NCI-H128 (cell line): ENCODE data around the gene FAM47E.

Source experiments
- DNase-seq: peaks from one replicate; lab custom pipeline; 2025; ENCODE audit not compliant: unreplicated experiment; lab: John Stamatoyannopoulos, UW

Gene FAM47E

GRCh38 chr4:76298227-76298626, 46.7 kb downstream of the FAM47E start:
- no peak for DNase-seq

GRCh38 chr4:76300012-76300411, 48.5 kb downstream of the FAM47E start:
- no peak for DNase-seq

- DNase-seq: peak; percentile 17
Measured at GRCh38 chr4:76301068-76301774, 49.7 kb downstream of the FAM47E start.

- DNase-seq: no peak
Measured at GRCh38 chr4:76301775-76302162, 50.2 kb downstream of the FAM47E start.

GRCh38 chr4:76302826-76303438, 51.4 kb downstream of the FAM47E start:
- no peak for DNase-seq

GRCh38 chr4:76305033-76305687, 53.6 kb downstream of the FAM47E start:
- DNase-seq: no peak

GRCh38 chr4:76305971-76306881, 54.7 kb downstream of the FAM47E start, which contains the start of gene STBD1:
STBD1 (plus strand) TSS chr4:76306733; CDS start chr4:76306770, 37 bp downstream.
- DNase-seq: no peak

GRCh38 chr4:76306882-76307659, 55.5 kb downstream of the FAM47E start:
- no peak for DNase-seq

GRCh38 chr4:76307660-76308014, 56.1 kb downstream of the FAM47E start:
- no peak for DNase-seq

- DNase-seq: no peak
Measured at GRCh38 chr4:76308548-76308947, 57.0 kb downstream of the FAM47E start.

- no peak for DNase-seq
Measured at GRCh38 chr4:76309939-76310550, 58.5 kb downstream of the FAM47E start.

- no peak for DNase-seq
Measured at GRCh38 chr4:76310683-76311082, 59.2 kb downstream of the FAM47E start.

- no peak for DNase-seq
Measured at GRCh38 chr4:76311896-76312331, 60.4 kb downstream of the FAM47E start.

- DNase-seq: no peak
Measured at GRCh38 chr4:76312457-76312856, 60.9 kb downstream of the FAM47E start.

GRCh38 chr4:76313547-76313946, 62.0 kb downstream of the FAM47E start:
- DNase-seq: no peak

- no peak for DNase-seq
Measured at GRCh38 chr4:76315267-76315918, 63.9 kb downstream of the FAM47E start.

- no peak for DNase-seq
Measured at GRCh38 chr4:76316131-76316530, 64.6 kb downstream of the FAM47E start.

- DNase-seq: no peak
Measured at GRCh38 chr4:76322236-76322635, 70.7 kb downstream of the FAM47E start.

GRCh38 chr4:76325072-76325471, 73.6 kb downstream of the FAM47E start:
- no peak for DNase-seq
